HEK293 (cell line): ENCODE results near the gene CABLES2.
A peak's percentile ranks its signal among the peaks of the same experiment; 100 is the strongest.

Source experiments
- AEBP2 ChIP-seq: fragments of 450-650 bp; formaldehyde crosslinking; IDR thresholded peaks from 2 replicates; pipeline ENCODE4 v1.5.1; 2016; ENCODE audit warnings: missing biosample characterization, missing genetic modification characterization, borderline replicate concordance
- HOXA7 ChIP-seq: sonication (generic); formaldehyde crosslinking; IDR thresholded peaks from 2 replicates; pipeline ENCODE4 v1.8.1; 2022; ENCODE audit warnings: missing genetic modification reagents, borderline replicate concordance
- HOXD13 ChIP-seq: sonication (generic); formaldehyde crosslinking; IDR thresholded peaks from 2 replicates; pipeline ENCODE4 v1.8.0; 2022; ENCODE audit warnings: missing genetic modification reagents, borderline replicate concordance
- MEIS1 ChIP-seq: sonication (generic); formaldehyde crosslinking; IDR thresholded peaks from 2 replicates; pipeline ENCODE4 v1.8.1; 2022; ENCODE audit warnings: missing genetic modification reagents, mild to moderate bottlenecking, borderline replicate concordance
- PRDM1 ChIP-seq: fragments of 450-650 bp; formaldehyde crosslinking; IDR thresholded peaks from 2 replicates; pipeline ENCODE4; 2016; ENCODE audit warnings: missing biosample characterization, missing genetic modification characterization
- PRDM2 ChIP-seq: fragments of 450-650 bp; formaldehyde crosslinking; IDR thresholded peaks from 2 replicates; pipeline ENCODE4 v1.5.1; 2016; ENCODE audit warnings: missing biosample characterization, missing genetic modification characterization, borderline replicate concordance
- PRDM4 ChIP-seq: fragments of 450-650 bp; formaldehyde crosslinking; IDR thresholded peaks from 2 replicates; pipeline ENCODE4 v1.5.1; 2017; ENCODE audit warnings: missing biosample characterization, missing genetic modification characterization
- TSHZ1 ChIP-seq: fragments of 450-650 bp; formaldehyde crosslinking; IDR thresholded peaks from 2 replicates; pipeline ENCODE4 v1.5.1; 2016; ENCODE audit warnings: missing biosample characterization, missing genetic modification characterization, borderline replicate concordance
- ZBTB1 ChIP-seq: fragments of 450-650 bp; formaldehyde crosslinking; IDR thresholded peaks from 2 replicates; pipeline ENCODE4 v1.5.1; 2016; ENCODE audit warnings: missing biosample characterization, missing genetic modification characterization
- ZFP37 ChIP-seq: fragments of 450-650 bp; formaldehyde crosslinking; IDR thresholded peaks from 2 replicates; pipeline ENCODE4 v1.5.1; 2016; ENCODE audit warnings: missing biosample characterization, missing genetic modification characterization
- ZNF146 ChIP-seq: fragments of 450-650 bp; formaldehyde crosslinking; IDR thresholded peaks from 2 replicates; pipeline ENCODE4 v1.5.1; 2016; ENCODE audit warnings: missing biosample characterization, missing genetic modification characterization
- ZNF155 ChIP-seq: fragments of 450-650 bp; formaldehyde crosslinking; IDR thresholded peaks from 2 replicates; pipeline ENCODE4 v1.5.1; 2016; ENCODE audit warnings: missing biosample characterization, missing genetic modification characterization
- ZNF211 ChIP-seq: fragments of 450-650 bp; formaldehyde crosslinking; IDR thresholded peaks from 2 replicates; pipeline ENCODE4 v1.5.1; 2016; ENCODE audit warnings: low read depth, missing biosample characterization, missing genetic modification characterization
- ZNF221 ChIP-seq: fragments of 450-650 bp; formaldehyde crosslinking; IDR thresholded peaks from 2 replicates; pipeline ENCODE4 v1.5.1; 2017; ENCODE audit warnings: missing biosample characterization, missing genetic modification characterization, borderline replicate concordance
- ZNF223 ChIP-seq: fragments of 450-650 bp; formaldehyde crosslinking; IDR thresholded peaks from 2 replicates; pipeline ENCODE4 v1.5.1; 2016; ENCODE audit warnings: missing biosample characterization, missing genetic modification characterization
- ZNF37A ChIP-seq: fragments of 450-650 bp; IDR thresholded peaks from 2 replicates; pipeline ENCODE4 v1.5.1; 2018; ENCODE audit warnings: missing biosample characterization, missing genetic modification characterization
- ZNF416 ChIP-seq: fragments of 450-650 bp; formaldehyde crosslinking; IDR thresholded peaks from 2 replicates; pipeline ENCODE4 v1.5.1; 2016; ENCODE audit warnings: missing biosample characterization, missing genetic modification characterization
- ZNF580 ChIP-seq: fragments of 450-650 bp; formaldehyde crosslinking; IDR thresholded peaks from 2 replicates; pipeline ENCODE4 v1.5.1; 2016; ENCODE audit warnings: missing biosample characterization, missing genetic modification characterization
- ZNF704 ChIP-seq: fragments of 450-650 bp; formaldehyde crosslinking; IDR thresholded peaks from 2 replicates; pipeline ENCODE4 v1.5.1; 2016; ENCODE audit warnings: missing biosample characterization, missing genetic modification characterization
- ZNF792 ChIP-seq: fragments of 450-650 bp; formaldehyde crosslinking; IDR thresholded peaks from 2 replicates; pipeline ENCODE4 v1.5.1; 2016; ENCODE audit warnings: missing biosample characterization, missing genetic modification characterization
- ZNF837 ChIP-seq: fragments of 450-650 bp; formaldehyde crosslinking; IDR thresholded peaks from 2 replicates; pipeline ENCODE4 v1.5.1; 2016; ENCODE audit warnings: missing biosample characterization, missing genetic modification characterization
- ZSCAN5A ChIP-seq: fragments of 450-650 bp; formaldehyde crosslinking; IDR thresholded peaks from 2 replicates; pipeline ENCODE4 v1.5.1; 2016; ENCODE audit warnings: missing biosample characterization, missing genetic modification characterization

Gene CABLES2

GRCh38 chr20:62407221-62407992, at the start of gene CABLES2 (continued):
- TF ChIP-seq ZBTB1 (0 out of 2 replicates have a peak, but pooled peaks have one; percentile 55), ZNF223 (no peak), ZNF211 (tag by site-specific recombination) (no peak), ZNF704 (tag by site-specific recombination) (no peak), ZNF37A (tag by site-specific recombination) (0 out of 2 replicates have a peak, but pooled peaks have one; percentile 55), HOXA7 (no peak), ZNF155 (tag by site-specific recombination) (no peak), ZNF221 (tag by site-specific recombination) (no peak), ZNF146 (tag by site-specific recombination) (peak; percentile 16; the same call in 1 of the 2 replicates), ZSCAN5A (tag by site-specific recombination) (peak; percentile 90), ZFP37 (tag by site-specific recombination) (peak; percentile 78; the same call in 1 of the 2 replicates), PRDM2 (tag by site-specific recombination) (no peak), HOXD13 (CRISPR knock-in tag) (no peak), PRDM4 (tag by site-specific recombination) (peak; percentile 74), ZNF580 (tag by site-specific recombination) (peak; percentile 88), AEBP2 (tag by site-specific recombination) (no peak), ZNF416 (tag by site-specific recombination) (no peak), TSHZ1 (tag by site-specific recombination) (peak; percentile 64; the same call in 1 of the 2 replicates), ZNF792 (tag by site-specific recombination) (no peak), ZNF837 (tag by site-specific recombination) (no peak), PRDM1 (tag by site-specific recombination) (no peak), MEIS1 (CRISPR knock-in tag) (no peak)
